Measurements from ENCODE around the gene WSB2.

DNA sequence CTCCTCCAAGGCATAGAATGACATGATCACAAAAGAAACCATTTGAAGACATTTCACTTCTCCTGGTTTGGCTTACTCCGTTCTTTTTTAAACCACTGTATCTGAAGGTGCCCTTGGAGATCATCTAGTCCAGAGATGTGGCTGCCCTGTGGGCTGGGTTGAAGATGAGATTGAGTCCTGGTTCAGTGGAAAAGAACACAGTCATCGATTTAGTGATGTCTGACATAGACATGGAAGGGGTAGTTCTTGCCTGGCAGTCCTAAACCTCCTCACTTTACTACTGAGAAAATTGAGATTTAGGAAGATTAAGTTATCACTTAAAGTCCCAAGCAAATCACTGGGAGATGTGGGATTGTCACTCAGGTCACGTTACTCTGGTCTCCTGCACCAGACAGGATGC lies 40.1 kb upstream of the WSB2 start:
- TF ChIP-seq, protein P1, sequence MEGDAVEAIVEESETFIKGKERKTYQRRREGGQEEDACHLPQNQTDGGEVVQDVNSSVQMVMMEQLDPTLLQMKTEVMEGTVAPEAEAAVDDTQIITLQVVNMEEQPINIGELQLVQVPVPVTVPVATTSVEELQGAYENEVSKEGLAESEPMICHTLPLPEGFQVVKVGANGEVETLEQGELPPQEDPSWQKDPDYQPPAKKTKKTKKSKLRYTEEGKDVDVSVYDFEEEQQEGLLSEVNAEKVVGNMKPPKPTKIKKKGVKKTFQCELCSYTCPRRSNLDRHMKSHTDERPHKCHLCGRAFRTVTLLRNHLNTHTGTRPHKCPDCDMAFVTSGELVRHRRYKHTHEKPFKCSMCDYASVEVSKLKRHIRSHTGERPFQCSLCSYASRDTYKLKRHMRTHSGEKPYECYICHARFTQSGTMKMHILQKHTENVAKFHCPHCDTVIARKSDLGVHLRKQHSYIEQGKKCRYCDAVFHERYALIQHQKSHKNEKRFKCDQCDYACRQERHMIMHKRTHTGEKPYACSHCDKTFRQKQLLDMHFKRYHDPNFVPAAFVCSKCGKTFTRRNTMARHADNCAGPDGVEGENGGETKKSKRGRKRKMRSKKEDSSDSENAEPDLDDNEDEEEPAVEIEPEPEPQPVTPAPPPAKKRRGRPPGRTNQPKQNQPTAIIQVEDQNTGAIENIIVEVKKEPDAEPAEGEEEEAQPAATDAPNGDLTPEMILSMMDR (conservative IDR thresholded peaks at IDR 0.05; ENCODE audit: low read depth, low read length), result no peak
- TF ChIP-seq EZH2 (IDR thresholded peaks at IDR 0.05; ENCODE audit: low read length, unreplicated experiment) (no peak), EZH2phosphoT487 (IDR thresholded peaks at IDR 0.05; ENCODE audit: borderline replicate concordance, low read length) (no peak)

Measured in PC-3 (cell line).